Testis (tissue), 3 donors: ENCODE results near the gene ABCG8. TPM values are rescaled to one million over a fixed set of nuclear protein-coding genes. Genes with fewer than 3 reads are reported as not detected.

Experiments used
- DNase-seq: peaks from one replicate; pipeline ENCODE4 v3.0.0-alpha.2; 2019
- H3K27ac ChIP-seq, 2 donors: fragments of 200-600 bp; sonication (generic); one replicate each; pipeline ENCODE4 v1.5.1; 2019
- H3K27me3 ChIP-seq: fragments of 200-600 bp; sonication (generic); one replicate; pipeline ENCODE4 v1.5.1; 2019
- H3K36me3 ChIP-seq: fragments of 200-600 bp; sonication (generic); one replicate; pipeline ENCODE4 v1.5.1; 2017; ENCODE audit warnings: low read depth; ENCODE audit errors: missing control alignments
- H3K4me1 ChIP-seq: fragments of 200-600 bp; sonication (generic); one replicate; pipeline ENCODE4 v1.5.1; 2019
- H3K4me3 ChIP-seq, 2 donors: fragments of 200-600 bp; sonication (generic); one replicate each; pipeline ENCODE4 v1.5.1; 2017 to 2019
- H3K9me3 ChIP-seq: fragments of 200-600 bp; sonication (generic); one replicate; pipeline ENCODE4 v1.5.1; 2017
- POLR2A ChIP-seq: fragments of 450-650 bp; IDR thresholded peaks from one replicate; pipeline ENCODE4 v1.6.1; 2017; ENCODE audit warnings: antibody characterized with exemption, mild to moderate bottlenecking, moderate library complexity
- WGBS, 2 donors: methylation state at CpG; one replicate each; pipeline ENCODE4 v1.1.5; 2018; 5-methylcytosine and 5-hydroxymethylcytosine counted together
- intact Hi-C: fragments of 100-400 bp; cut with DNase I; formaldehyde crosslinking; loops from one replicate; pipeline ENCODE4 v1.15.1; 2023; ENCODE audit warnings: low total_unique reads
- polyA plus RNA-seq: library from polyadenylated mRNA; stranded (reverse); fragments of 350-450 nt; fragmentation: Illumina TruSeq; extraction: RNeasy Lipid Tissue Mini Kit (QIAGEN cat#74804); gene quantifications from one replicate; pipeline ENCODE4 v1.2.3, GENCODE V29; 2014; ENCODE audit warnings: low read depth, low replicate concordance; ENCODE audit not compliant: insufficient read depth
- total RNA-seq, 2 donors: library from RNA; depleted of rRNA; stranded (reverse); fragments of >200 nt; gene quantifications; one replicate each; pipeline ENCODE4 v1.2.3, GENCODE V29; 2016
- TF ChIP-seq, protein P1 (sequence below), 3 experiments: fragments of 450-650 bp in 2 of 3; fragments of 200-600 bp in 1 of 3; sonication (generic) in 1 of 3; IDR thresholded peaks; one replicate each; pipeline ENCODE4 v1.5.1; 2016 to 2019; ENCODE audit warnings: antibody characterized with exemption in 3 of 3, mild to moderate bottlenecking in 2 of 3, moderate library complexity in 1 of 3

ABCG8 gene
- total and polyA plus RNA-seq, 3 donors from 2014 or later, result 0.24 to 0.43 TPM; not detected in 1

DNA sequence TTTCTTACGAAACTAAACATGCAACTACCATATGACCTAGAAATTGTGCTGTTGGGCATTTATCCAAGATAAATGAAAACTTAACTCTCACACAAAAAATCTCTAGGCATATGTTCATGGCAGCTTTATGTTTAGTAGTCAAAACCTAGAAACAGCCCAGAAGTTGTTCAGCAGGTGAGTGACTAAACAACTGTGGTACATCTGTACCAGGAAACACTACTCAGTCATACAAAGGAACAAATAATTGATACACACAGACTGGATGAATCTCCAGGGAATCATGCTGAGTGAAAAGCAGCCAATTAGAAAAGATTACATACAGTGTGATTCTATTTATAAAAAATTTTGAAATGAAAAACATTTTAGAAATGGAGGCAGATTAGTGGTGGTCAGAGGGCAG lies 35.7 kb upstream of the ABCG8 start:
- Histone ChIP-seq H3K4me3 (no peak overlapping the region), H3K36me3 (no peaks in the 10 kb centered on the region), H3K9me3 (no peaks in the 10 kb centered on the region), H3K4me1 (no peaks in the 10 kb centered on the region), H3K27ac (no peak overlapping the region), H3K27me3 (no peaks in the 10 kb centered on the region)
- 76 to 94% methylated on average over 1 of the region's 1 CpG for WGBS, 2 donors
- intact Hi-C loops, result no loop called here
- DNase-seq, result no peak
- TF ChIP-seq, protein P1, sequence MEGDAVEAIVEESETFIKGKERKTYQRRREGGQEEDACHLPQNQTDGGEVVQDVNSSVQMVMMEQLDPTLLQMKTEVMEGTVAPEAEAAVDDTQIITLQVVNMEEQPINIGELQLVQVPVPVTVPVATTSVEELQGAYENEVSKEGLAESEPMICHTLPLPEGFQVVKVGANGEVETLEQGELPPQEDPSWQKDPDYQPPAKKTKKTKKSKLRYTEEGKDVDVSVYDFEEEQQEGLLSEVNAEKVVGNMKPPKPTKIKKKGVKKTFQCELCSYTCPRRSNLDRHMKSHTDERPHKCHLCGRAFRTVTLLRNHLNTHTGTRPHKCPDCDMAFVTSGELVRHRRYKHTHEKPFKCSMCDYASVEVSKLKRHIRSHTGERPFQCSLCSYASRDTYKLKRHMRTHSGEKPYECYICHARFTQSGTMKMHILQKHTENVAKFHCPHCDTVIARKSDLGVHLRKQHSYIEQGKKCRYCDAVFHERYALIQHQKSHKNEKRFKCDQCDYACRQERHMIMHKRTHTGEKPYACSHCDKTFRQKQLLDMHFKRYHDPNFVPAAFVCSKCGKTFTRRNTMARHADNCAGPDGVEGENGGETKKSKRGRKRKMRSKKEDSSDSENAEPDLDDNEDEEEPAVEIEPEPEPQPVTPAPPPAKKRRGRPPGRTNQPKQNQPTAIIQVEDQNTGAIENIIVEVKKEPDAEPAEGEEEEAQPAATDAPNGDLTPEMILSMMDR (IDR thresholded peaks at IDR 0.05), result no peak
- no peak for TF ChIP-seq POLR2A

DNA sequence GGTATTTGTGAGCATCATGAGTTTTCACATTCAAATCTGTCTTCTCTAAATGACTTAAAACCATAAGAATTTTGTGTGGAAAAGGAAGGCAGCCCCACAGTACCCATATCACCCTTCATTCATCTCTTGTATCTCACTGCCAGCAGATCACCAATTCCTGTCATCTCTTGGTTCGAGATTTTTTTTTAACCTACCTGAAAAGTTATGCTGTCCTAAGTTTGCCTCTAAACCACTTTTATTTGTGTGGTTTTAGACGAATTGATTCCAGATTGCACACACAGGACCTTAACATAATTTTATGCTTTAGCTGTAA lies 32.1 kb upstream of the ABCG8 start:
- 93 to 94% methylated on average over 2 of the region's 2 CpGs for WGBS, 2 donors
- DNase-seq, result no peak
- Histone ChIP-seq H3K4me1 (no peaks in the 10 kb centered on the region), H3K27ac (no peak overlapping the region), H3K27me3 (no peaks in the 10 kb centered on the region), H3K4me3 (no peak overlapping the region), H3K9me3 (no peaks in the 10 kb centered on the region), H3K36me3 (no peaks in the 10 kb centered on the region)
- intact Hi-C loops, result no loop called here
- TF ChIP-seq POLR2A, result no peak
- TF ChIP-seq, protein P1 (IDR thresholded peaks at IDR 0.05), result no peak

DNA sequence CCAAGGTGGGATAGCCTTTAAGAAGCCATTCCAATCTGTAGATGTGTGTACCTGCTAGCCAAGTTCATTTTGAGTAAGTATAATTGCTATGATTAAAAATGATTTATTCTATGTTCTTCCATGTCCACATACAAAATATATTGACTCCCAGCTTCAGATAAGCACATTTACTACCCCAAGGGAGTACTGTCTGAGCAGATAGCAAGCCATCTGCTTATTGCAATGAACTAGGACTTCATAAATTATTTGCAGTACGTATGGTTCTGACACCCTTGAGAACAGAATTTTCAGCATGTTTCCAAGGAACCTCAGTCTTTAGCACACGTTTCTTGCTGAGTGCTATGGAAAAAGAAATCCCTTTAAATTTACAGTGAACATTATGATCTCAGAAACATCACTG lies 28.3 kb upstream of the ABCG8 start:
- H3K27me3 ChIP-seq, result no peaks in the 10 kb centered on the region
- H3K27ac ChIP-seq, result no peak overlapping the region
- TF ChIP-seq, protein P1 (IDR thresholded peaks at IDR 0.05), result no peak
- no peak for TF ChIP-seq POLR2A
- intact Hi-C loops, result no loop called here
- no peaks in the 10 kb centered on the region for H3K9me3 ChIP-seq
- 47 to 65% methylated on average over 2 of the region's 2 CpGs for WGBS, 2 donors
- no peak for DNase-seq
- no peak overlapping the region for H3K4me3 ChIP-seq
- H3K36me3 ChIP-seq, result no peaks in the 10 kb centered on the region
- H3K4me1 ChIP-seq, result no peaks in the 10 kb centered on the region

DNA sequence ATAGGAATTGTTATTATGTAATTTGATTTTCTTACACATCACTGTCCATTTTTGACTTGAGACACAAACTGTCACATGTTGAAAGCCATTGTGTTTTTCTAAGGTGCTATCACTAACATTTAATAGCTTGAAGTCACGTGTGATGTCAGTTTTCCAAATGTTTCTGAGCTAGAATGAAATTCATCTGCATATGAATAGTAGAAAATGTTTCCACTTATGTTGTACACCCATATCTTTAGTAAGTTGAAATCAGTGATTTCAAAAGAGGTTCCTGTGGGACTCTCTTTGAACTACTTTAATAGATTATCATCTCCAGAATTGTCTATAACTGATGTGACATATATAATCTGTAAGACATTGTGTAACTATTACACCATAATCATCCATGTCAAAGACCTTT lies 27.9 kb upstream of the ABCG8 start:
- no peaks in the 10 kb centered on the region for H3K9me3 ChIP-seq
- no peak overlapping the region for H3K4me3 ChIP-seq
- DNase-seq, result no peak
- H3K36me3 ChIP-seq, result no peaks in the 10 kb centered on the region
- no peaks in the 10 kb centered on the region for H3K4me1 ChIP-seq
- WGBS, 2 donors, result 54 to 67% methylated on average over 1 of the region's 1 CpG
- intact Hi-C loops, result no loop called here
- TF ChIP-seq POLR2A, result no peak
- TF ChIP-seq, protein P1 (IDR thresholded peaks at IDR 0.05), result no peak
- H3K27me3 ChIP-seq, result no peaks in the 10 kb centered on the region
- H3K27ac ChIP-seq, result no peak overlapping the region

DNA sequence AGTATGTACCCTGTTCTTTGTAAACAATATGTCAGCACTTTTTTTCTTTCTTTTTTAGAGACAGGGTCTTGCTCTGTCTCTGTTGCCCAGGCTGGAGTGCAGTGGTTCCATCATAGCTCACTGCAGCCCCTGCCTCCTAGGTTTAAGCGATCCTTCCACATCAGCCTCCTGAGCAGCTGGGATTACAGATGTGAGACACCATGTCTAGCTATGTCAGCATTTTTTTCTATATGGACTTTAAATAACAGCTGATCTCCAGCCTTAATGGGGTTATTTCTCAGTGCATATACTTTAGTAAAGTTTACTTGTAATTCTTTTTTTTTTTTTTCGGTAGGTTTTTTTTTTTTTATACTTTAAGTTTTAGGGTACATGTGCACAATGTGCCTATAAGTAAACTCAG lies 26.8 kb upstream of the ABCG8 start:
- intact Hi-C loops, result no loop called here
- Histone ChIP-seq H3K4me1 (no peaks in the 10 kb centered on the region), H3K27me3 (no peaks in the 10 kb centered on the region), H3K36me3 (no peaks in the 10 kb centered on the region), H3K4me3 (no peak overlapping the region), H3K9me3 (no peaks in the 10 kb centered on the region), H3K27ac (no peak overlapping the region)
- 64% methylated on average over 2 of the region's 2 CpGs for WGBS, 2 donors
- DNase-seq, result no peak
- TF ChIP-seq POLR2A, result no peak
- TF ChIP-seq, protein P1 (IDR thresholded peaks at IDR 0.05), result no peak
